Transverse colon (tissue), 4 donors: ENCODE results near the gene ABTB2.

Source experiments
- POLR2A ChIP-seq: fragments of 450-650 bp; IDR thresholded peaks from one replicate; pipeline ENCODE4 v1.6.1; 2016; ENCODE audit warnings: antibody characterized with exemption, mild to moderate bottlenecking, moderate library complexity
- POLR2AphosphoS5 ChIP-seq, 3 donors: sonication (generic); formaldehyde crosslinking; IDR thresholded peaks; one replicate each; pipeline ENCODE4 v1.6.1; 2016; ENCODE audit warnings: antibody characterized with exemption in 3 of 3
- TF ChIP-seq, protein P1 (sequence below), 5 experiments: fragments of 200-600 bp in 3 of 5; fragments of 450-650 bp in 2 of 5; sonication (generic) in 3 of 5; IDR thresholded peaks; 1 replicate in 2 of 5; 2 replicates in 3 of 5; pipeline ENCODE4 v1.5.1; 2016 to 2017; ENCODE audit warnings: antibody characterized with exemption in 5 of 5, inconsistent platforms in 3 of 5, mild to moderate bottlenecking in 2 of 5, moderate library complexity in 1 of 5

GRCh38 chr11:34353881-34354280 is 3.9 kb downstream of the ABTB2 start:
- TF ChIP-seq POLR2A (no peak), POLR2AphosphoS5 (IDR thresholded peaks at IDR 0.05) (no peak)
- TF ChIP-seq, protein P1, sequence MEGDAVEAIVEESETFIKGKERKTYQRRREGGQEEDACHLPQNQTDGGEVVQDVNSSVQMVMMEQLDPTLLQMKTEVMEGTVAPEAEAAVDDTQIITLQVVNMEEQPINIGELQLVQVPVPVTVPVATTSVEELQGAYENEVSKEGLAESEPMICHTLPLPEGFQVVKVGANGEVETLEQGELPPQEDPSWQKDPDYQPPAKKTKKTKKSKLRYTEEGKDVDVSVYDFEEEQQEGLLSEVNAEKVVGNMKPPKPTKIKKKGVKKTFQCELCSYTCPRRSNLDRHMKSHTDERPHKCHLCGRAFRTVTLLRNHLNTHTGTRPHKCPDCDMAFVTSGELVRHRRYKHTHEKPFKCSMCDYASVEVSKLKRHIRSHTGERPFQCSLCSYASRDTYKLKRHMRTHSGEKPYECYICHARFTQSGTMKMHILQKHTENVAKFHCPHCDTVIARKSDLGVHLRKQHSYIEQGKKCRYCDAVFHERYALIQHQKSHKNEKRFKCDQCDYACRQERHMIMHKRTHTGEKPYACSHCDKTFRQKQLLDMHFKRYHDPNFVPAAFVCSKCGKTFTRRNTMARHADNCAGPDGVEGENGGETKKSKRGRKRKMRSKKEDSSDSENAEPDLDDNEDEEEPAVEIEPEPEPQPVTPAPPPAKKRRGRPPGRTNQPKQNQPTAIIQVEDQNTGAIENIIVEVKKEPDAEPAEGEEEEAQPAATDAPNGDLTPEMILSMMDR (IDR thresholded peaks at IDR 0.05) = no peak
